Subcutaneous adipose tissue (tissue), 4 donors: Measurements from ENCODE around the gene CNTN4. TPM values are rescaled to one million over a fixed set of nuclear protein-coding genes. Genes with fewer than 3 reads are reported as not detected.

Experiments used
- total RNA-seq, 4 donors: library from RNA; depleted of rRNA; stranded (reverse); fragments of >200 nt; gene quantifications; one replicate each; pipeline ENCODE4 v1.1.0, GENCODE V29; 2016
- TF ChIP-seq, protein P1 (sequence below): fragments of 450-650 bp; IDR thresholded peaks from one replicate; pipeline ENCODE4 v1.5.1; 2016; ENCODE audit warnings: low read depth, mild to moderate bottlenecking, control low read depth, antibody characterized with exemption, moderate library complexity

Gene CNTN4
- total RNA-seq, 4 donors from 2014 or later: 4.2 to 10.5 (median 4.6) TPM

DNA sequence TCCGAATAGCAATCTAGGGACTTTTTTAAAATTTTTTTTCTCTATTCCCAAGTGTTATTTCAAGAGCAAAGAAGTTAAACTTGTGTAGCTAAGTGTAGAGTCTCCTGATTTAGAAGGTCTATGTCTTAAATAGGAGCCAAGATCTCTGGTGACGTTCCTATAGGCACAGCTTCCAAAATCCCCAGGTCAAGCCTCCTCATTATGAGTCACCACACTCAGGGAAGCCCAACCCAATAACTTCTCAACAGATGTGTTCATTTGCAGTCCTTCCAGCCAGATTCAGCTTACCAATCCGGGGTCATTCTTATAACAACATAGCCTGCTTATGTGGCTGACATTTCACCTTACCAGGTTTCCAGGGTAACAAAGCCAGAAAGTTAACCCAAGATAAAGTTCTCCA is 741.2 kb downstream of the CNTN4 start:
- TF ChIP-seq, protein P1, sequence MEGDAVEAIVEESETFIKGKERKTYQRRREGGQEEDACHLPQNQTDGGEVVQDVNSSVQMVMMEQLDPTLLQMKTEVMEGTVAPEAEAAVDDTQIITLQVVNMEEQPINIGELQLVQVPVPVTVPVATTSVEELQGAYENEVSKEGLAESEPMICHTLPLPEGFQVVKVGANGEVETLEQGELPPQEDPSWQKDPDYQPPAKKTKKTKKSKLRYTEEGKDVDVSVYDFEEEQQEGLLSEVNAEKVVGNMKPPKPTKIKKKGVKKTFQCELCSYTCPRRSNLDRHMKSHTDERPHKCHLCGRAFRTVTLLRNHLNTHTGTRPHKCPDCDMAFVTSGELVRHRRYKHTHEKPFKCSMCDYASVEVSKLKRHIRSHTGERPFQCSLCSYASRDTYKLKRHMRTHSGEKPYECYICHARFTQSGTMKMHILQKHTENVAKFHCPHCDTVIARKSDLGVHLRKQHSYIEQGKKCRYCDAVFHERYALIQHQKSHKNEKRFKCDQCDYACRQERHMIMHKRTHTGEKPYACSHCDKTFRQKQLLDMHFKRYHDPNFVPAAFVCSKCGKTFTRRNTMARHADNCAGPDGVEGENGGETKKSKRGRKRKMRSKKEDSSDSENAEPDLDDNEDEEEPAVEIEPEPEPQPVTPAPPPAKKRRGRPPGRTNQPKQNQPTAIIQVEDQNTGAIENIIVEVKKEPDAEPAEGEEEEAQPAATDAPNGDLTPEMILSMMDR: no peak

DNA sequence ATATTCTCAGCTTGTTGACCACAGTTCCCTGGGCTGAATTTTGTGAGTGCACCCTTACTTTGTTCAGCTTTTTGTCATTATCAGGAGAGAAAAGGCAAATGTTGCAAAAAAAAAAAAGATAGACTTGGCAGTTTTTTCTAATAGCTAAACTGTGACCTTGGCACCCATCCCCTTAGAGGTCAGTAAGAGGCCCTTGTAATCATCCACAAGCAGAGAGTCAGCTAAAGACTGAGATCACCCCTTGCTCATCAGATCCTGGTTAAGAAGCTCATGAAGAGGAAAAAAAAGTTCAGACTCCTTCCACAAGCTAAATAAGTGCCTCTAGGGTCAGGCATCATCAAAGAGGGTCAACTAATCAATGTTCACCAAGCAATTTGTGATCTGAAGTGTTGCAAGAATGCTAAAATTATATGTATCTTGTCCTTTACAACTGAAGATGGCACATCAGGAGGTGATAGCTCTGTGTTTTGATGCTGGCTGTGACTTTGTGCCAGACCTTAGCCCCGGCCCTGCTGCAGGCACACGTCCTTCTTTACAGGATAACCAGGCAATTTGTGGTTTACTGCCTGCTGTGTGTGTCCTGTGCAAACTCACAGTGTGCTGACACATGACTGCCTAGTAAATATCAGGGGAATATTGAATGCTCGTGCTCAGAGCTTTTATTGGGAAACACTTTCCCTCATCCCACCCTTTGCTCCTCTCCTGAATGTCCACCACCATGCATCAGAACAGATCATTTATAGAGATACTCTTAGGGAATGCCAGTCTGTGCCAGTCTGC is 748.6 kb downstream of the CNTN4 start:
- TF ChIP-seq, protein P1: no peak

DNA sequence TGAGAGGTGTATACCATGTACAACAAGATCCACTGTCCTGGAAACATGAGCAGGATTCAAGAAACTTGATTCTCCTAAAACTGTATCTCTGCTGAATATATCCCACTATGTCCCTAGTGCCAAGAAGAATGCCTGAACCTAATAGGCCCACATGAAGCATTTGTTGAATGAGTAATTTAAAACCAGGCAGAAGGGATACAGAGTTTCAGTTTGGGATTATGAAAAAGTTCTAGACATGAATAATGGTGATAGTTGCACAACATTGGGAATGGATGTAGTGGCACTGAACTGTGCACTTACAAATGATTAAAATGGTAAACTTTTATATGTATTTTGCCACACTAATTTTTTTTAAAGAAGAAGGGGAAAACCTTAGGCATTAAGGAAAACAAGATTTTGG is 750.4 kb downstream of the CNTN4 start:
- TF ChIP-seq, protein P1: no peak

DNA sequence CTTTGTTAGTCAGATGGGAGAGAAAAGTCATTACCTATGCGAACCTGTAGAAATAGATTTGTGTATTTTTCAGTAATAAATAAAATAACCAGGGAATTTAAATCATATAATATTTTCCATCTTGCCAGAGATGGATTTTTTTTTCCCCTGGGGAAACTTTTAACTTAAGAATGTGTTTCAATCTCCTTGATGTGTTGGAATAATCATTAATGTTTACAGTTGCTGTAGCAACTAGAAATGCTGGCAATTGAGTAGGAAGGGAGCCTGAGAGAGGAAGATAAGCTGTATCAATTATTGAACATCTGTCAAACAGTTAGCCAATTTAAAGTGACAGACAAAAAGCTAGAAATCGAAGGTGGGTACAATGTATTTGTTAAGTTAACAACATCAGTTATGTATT is 752.0 kb downstream of the CNTN4 start:
- TF ChIP-seq, protein P1: no peak

DNA sequence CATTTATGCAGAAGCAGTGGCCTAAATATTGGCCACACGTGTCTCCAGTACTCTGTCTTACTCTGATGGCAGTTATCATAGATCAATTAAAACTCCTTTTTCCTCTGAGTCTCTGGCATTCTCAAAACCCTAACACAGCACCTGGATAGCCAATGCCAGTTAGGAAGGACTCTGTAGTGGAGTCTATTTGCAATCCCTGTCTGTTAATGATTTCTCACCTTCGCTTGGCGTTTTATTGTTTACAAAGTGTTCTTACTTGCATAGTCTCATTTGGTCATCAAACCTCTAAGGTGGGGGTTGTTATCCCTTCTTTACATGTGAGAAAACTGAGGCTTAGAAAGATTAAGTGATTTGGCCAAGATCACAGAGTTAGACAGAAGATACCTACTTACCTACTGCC is 752.7 kb downstream of the CNTN4 start:
- TF ChIP-seq, protein P1: no peak

DNA sequence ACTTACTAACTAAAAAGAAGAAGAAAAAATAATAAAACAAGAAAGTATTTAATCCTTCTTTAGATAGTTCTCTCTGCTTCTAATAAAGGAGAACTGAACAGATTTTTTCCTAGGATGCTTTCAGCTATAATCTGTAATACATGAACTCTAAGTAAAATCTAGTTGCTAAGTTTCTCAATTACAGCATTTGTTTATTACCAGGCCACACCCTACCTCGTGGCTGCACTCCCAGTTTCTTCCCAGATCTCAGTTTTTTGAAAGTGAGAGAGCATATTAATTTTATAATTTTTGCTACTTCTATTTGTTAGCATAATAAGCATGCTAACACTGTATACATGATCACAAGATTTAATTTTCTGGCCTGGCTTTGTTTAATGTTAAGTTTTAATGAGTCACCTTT is 753.2 kb downstream of the CNTN4 start:
- TF ChIP-seq, protein P1: no peak

DNA sequence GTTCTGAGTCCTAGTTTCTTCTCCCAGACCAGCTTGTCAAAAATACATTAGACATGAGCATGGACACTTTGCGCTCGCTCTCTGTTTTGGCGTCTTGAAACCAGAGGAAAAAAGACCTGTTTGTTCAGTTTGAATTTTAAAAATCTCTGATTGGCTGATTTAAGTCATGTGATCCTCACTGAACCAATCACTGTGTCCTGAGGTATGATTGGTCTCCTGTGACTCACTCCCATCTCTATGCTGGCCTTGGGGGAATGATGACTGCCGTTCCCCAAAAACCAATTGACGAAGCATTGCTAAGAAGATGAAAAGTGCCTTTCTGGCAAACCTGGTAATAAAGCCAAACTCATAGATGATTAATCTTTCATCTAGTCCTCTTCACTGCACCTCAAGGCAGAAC is 755.0 kb downstream of the CNTN4 start:
- TF ChIP-seq, protein P1: no peak
